H1 (cell line): ENCODE data around the gene TIAL1. TPM values are rescaled to one million over a fixed set of nuclear protein-coding genes. Genes with fewer than 3 reads are reported as not detected.

ENCODE experiments used
- CTCF ChIA-PET: fragments of 300-600 bp; sonication (Branson Sonifier 250); formaldehyde crosslinking; loops from one replicate; lab custom pipeline; 2021; ENCODE audit not compliant: partially characterized antibody; lab: Charles Lee
- POLR2A ChIA-PET: fragments of 300-600 bp; sonication (Branson Sonifier 250); formaldehyde crosslinking; loops from one replicate; lab custom pipeline; 2021; ENCODE audit warnings: inconsistent platforms; ENCODE audit not compliant: partially characterized antibody; lab: Charles Lee
- DNase-seq, 2 experiments: peaks; one replicate each; pipeline versions ENCODE4 v3.0.0 to v3.0.0-alpha.2; 2010 to 2022; ENCODE audit warnings: low spot score in 2 of 2, low read depth in 1 of 2, mixed read lengths in 1 of 2
- FAIRE-seq: peaks from 2 replicates; lab custom pipeline; 2011; peaks lifted over from hg19 to GRCh38; lab: Jason Lieb, UNC
- H2AFZ ChIP-seq: 2 replicates; pipeline ENCODE4 v1.8.1; 2012; ENCODE audit warnings: low read length, inconsistent platforms
- H2AK5ac ChIP-seq: 2 replicates; pipeline ENCODE4 v1.6.1; 2013; ENCODE audit warnings: low read depth, low read length
- H2BK120ac ChIP-seq: replicated peaks from 2 replicates; pipeline ENCODE3; 2013; ENCODE audit warnings: low read depth, low read length, inconsistent platforms
- H2BK12ac ChIP-seq: 2 replicates; pipeline ENCODE4 v1.6.1; 2013; ENCODE audit warnings: low read depth, low read length
- H2BK15ac ChIP-seq: 2 replicates; pipeline ENCODE4 v1.6.1; 2013; ENCODE audit warnings: low read length
- H2BK20ac ChIP-seq: 2 replicates; pipeline ENCODE4 v1.6.1; 2013; ENCODE audit warnings: low read length
- H2BK5ac ChIP-seq: 2 replicates; pipeline ENCODE4 v1.6.1; 2013; ENCODE audit warnings: low read depth, low read length
- H3K14ac ChIP-seq: 2 replicates; pipeline ENCODE4 v1.6.1; 2013; ENCODE audit warnings: inconsistent platforms; ENCODE audit not compliant: insufficient read length
- H3K18ac ChIP-seq: 2 replicates; pipeline ENCODE4 v1.6.1; 2013; ENCODE audit warnings: low read length; ENCODE audit errors: extremely low read depth
- H3K23ac ChIP-seq: 2 replicates; pipeline ENCODE4 v1.6.1; 2013; ENCODE audit warnings: inconsistent platforms; ENCODE audit not compliant: insufficient read length
- H3K23me2 ChIP-seq: 2 replicates; pipeline ENCODE4 v1.6.1; 2013; ENCODE audit warnings: low read depth, low read length
- H3K27ac ChIP-seq: 2 replicates; pipeline ENCODE4 v1.6.1; 2011; ENCODE audit warnings: low read depth, low read length, inconsistent platforms
- H3K27me3 ChIP-seq, 4 experiments: replicated peaks in 1 of 4; 1 replicate in 1 of 4; 2 replicates in 3 of 4; pipeline versions ENCODE4 v1.6.1 to v1.8.1; 2011 to 2013; ENCODE audit warnings: low read length in 3 of 4, mild to moderate bottlenecking in 3 of 4, inconsistent platforms in 2 of 4, mixed read lengths in 2 of 4, moderate library complexity in 1 of 4; ENCODE audit not compliant: control insufficient read depth in 3 of 4, insufficient read depth in 3 of 4; ENCODE audit errors: extremely low read depth in 1 of 4
- H3K36me3 ChIP-seq, 4 experiments: 2 replicates each; pipeline versions ENCODE4 v1.6.1 to v1.8.1; 2011 to 2013; ENCODE audit warnings: mild to moderate bottlenecking in 4 of 4, low read length in 3 of 4, moderate library complexity in 2 of 4, control low read depth in 1 of 4, inconsistent platforms in 1 of 4; ENCODE audit not compliant: insufficient read depth in 4 of 4, control insufficient read depth in 2 of 4
- H3K4ac ChIP-seq: replicated peaks from 2 replicates; pipeline ENCODE3; 2013; ENCODE audit warnings: low read length, low read depth, mixed read lengths, inconsistent platforms; ENCODE audit not compliant: insufficient read length
- H3K4me1 ChIP-seq, 4 experiments: replicated peaks in 1 of 4; 1 replicate in 1 of 4; 2 replicates in 3 of 4; pipeline versions ENCODE4 v1.6.1 to v1.8.1; 2011 to 2013; ENCODE audit warnings: low read length in 3 of 4, inconsistent platforms in 2 of 4, mixed read lengths in 1 of 4; ENCODE audit not compliant: insufficient read depth in 4 of 4, control insufficient read depth in 3 of 4
- H3K4me2 ChIP-seq, 2 experiments: 2 replicates each; pipeline versions ENCODE4 v1.6.1 to v1.8.1; 2011 to 2013; ENCODE audit warnings: low read depth in 2 of 2, low read length in 2 of 2, control low read depth in 1 of 2, inconsistent platforms in 1 of 2, mild to moderate bottlenecking in 1 of 2; ENCODE audit not compliant: insufficient read depth in 1 of 2
- H3K4me3 ChIP-seq, 4 experiments: fragments of 200-600, 300-600 bp in 1 of 4; sonication (generic), shearing (Covaris generic), sonication (Bioruptor Twin) in 1 of 4; 2 replicates each; pipeline versions ENCODE4 v1.5.1 to v1.8.1; 2011 to 2016; ENCODE audit warnings: low read length in 4 of 4, low read depth in 3 of 4, control low read depth in 2 of 4, inconsistent platforms in 2 of 4, mild to moderate bottlenecking in 2 of 4, mixed read lengths in 1 of 4, moderate library complexity in 1 of 4; ENCODE audit not compliant: insufficient read depth in 2 of 4; ENCODE audit errors: extremely low read depth in 1 of 4
- H3K56ac ChIP-seq: replicated peaks from 2 replicates; pipeline ENCODE3; 2013; ENCODE audit warnings: low read depth, mild to moderate bottlenecking, mixed read lengths, low read length, inconsistent platforms; ENCODE audit not compliant: insufficient read length
- H3K79me1 ChIP-seq: 2 replicates; pipeline ENCODE4 v1.6.1; 2013; ENCODE audit warnings: low read depth, low read length, control low read depth
- H3K79me2 ChIP-seq, 2 experiments: 2 replicates each; pipeline versions ENCODE4 v1.6.1 to v1.8.1; 2012 to 2013; ENCODE audit warnings: low read length in 2 of 2, mild to moderate bottlenecking in 2 of 2, inconsistent platforms in 1 of 2; ENCODE audit not compliant: insufficient read depth in 2 of 2, control insufficient read depth in 1 of 2
- H3K9ac ChIP-seq, 4 experiments: replicated peaks in 1 of 4; 1 replicate in 1 of 4; 2 replicates in 3 of 4; pipeline versions ENCODE4 v1.6.1 to v1.8.1; 2011 to 2013; ENCODE audit warnings: low read depth in 3 of 4, low read length in 3 of 4, control low read depth in 2 of 4, mild to moderate bottlenecking in 2 of 4, moderate library complexity in 2 of 4, inconsistent platforms in 1 of 4; ENCODE audit errors: extremely low read depth in 1 of 4
- H3K9me3 ChIP-seq, 2 experiments: 2 replicates each; pipeline versions ENCODE4 v1.6.1 to v1.8.1; 2012 to 2013; ENCODE audit warnings: mild to moderate bottlenecking in 2 of 2, moderate library complexity in 2 of 2, control low read depth in 1 of 2, inconsistent platforms in 1 of 2, low read depth in 1 of 2, low read length in 1 of 2, mixed read lengths in 1 of 2; ENCODE audit not compliant: insufficient read depth in 2 of 2
- H4K20me1 ChIP-seq, 2 experiments: replicated peaks in 1 of 2; 2 replicates each; pipeline versions ENCODE3 to v1.8.1; 2011 to 2013; ENCODE audit warnings: inconsistent platforms in 2 of 2, low read length in 2 of 2, mild to moderate bottlenecking in 1 of 2; ENCODE audit not compliant: insufficient read depth in 2 of 2, control insufficient read depth in 1 of 2
- H4K5ac ChIP-seq: 2 replicates; pipeline ENCODE4 v1.6.1; 2013; ENCODE audit warnings: low read length, low read depth, mixed read lengths, inconsistent platforms; ENCODE audit not compliant: insufficient read length
- H4K8ac ChIP-seq: 2 replicates; pipeline ENCODE4 v1.8.0; 2013; ENCODE audit warnings: mild to moderate bottlenecking, moderate library complexity, low read length, inconsistent platforms; ENCODE audit not compliant: insufficient read depth; ENCODE audit errors: extremely low read depth
- H4K91ac ChIP-seq: replicated peaks from 2 replicates; pipeline ENCODE3; 2013; ENCODE audit warnings: low read length, mixed read lengths, inconsistent platforms; ENCODE audit not compliant: insufficient read length
- JUN ChIP-seq: IDR thresholded peaks from 2 replicates; pipeline ENCODE4 v1.6.1; 2011; ENCODE audit warnings: low read depth, mild to moderate bottlenecking, improper control_type of control experiment, low read length
- POU5F1 ChIP-seq: IDR thresholded peaks from 2 replicates; pipeline ENCODE4 v1.6.1; 2011; ENCODE audit warnings: low read depth, mild to moderate bottlenecking, low read length, moderate library complexity
- TBP ChIP-seq: IDR thresholded peaks from 2 replicates; pipeline ENCODE4 v1.6.1; 2011; ENCODE audit warnings: low read depth, low read length, improper control_type of control experiment
- WGBS, 2 experiments: shearing (Covaris generic) in 1 of 2; methylation state at CpG; one replicate each; pipeline versions ENCODE4 v1.1.6 to v1.1.7; 2013 to 2015; ENCODE audit warnings: low lambda C conversion rate in 2 of 2, mixed read lengths in 2 of 2, inconsistent platforms in 1 of 2, low coverage in 1 of 2, missing lambda C conversion rate in 1 of 2; ENCODE audit not compliant: insufficient replicate concordance in 2 of 2, insufficient coverage in 1 of 2, insufficient read length in 1 of 2; ENCODE audit errors: extremely low coverage in 1 of 2, missing lambda C conversion rate in 1 of 2; 5-methylcytosine and 5-hydroxymethylcytosine counted together
- long read RNA-seq, 2 experiments: library from RNA in 1 of 2; library from capped mRNA in 1 of 2; stranded (forward); transcript quantifications; one replicate each; pipeline ENCODE4 v2.0.0, GENCODE V29; 2021; ENCODE audit warnings: inconsistent platforms in 1 of 2
- polyA minus RNA-seq, 3 experiments: library from RNA; depleted of rRNA, polyadenylated mRNA; stranded (reverse); fragments of >200 nt; gene quantifications; 1 replicate in 2 of 3; 2 replicates in 1 of 3; pipeline ENCODE4 v1.2.3, GENCODE V29; 2011
- polyA plus RNA-seq, 7 experiments: library from polyadenylated mRNA; depleted of rRNA in 3 of 7; stranded (reverse) in 5 of 7; unstranded in 2 of 7; fragments of >200 nt in 5 of 7; fragments of 200-250 nt in 2 of 7; gene quantifications; 1 replicate in 5 of 7; 2 replicates in 1 of 7; 4 replicates in 1 of 7; pipeline versions ENCODE4 v1.2.1 to v1.2.3, GENCODE V29; 2011 to 2013; ENCODE audit warnings: missing spikeins in 2 of 7, mixed read lengths in 2 of 7
- total RNA-seq: library from RNA; stranded (reverse); fragmentation: NEBNext Ultra II Directional; extraction: Animal tissue kit (Norgen Biotek cat#: 25700); gene quantifications from 2 replicates; pipeline ENCODE4 v1.2.1, GENCODE V29; 2021
- TF ChIP-seq, protein P1 (sequence below): IDR thresholded peaks from 2 replicates; pipeline ENCODE4 v1.6.1; 2011; ENCODE audit warnings: low read depth, mild to moderate bottlenecking, low read length; ENCODE audit not compliant: insufficient read depth

TIAL1 gene, protein sequence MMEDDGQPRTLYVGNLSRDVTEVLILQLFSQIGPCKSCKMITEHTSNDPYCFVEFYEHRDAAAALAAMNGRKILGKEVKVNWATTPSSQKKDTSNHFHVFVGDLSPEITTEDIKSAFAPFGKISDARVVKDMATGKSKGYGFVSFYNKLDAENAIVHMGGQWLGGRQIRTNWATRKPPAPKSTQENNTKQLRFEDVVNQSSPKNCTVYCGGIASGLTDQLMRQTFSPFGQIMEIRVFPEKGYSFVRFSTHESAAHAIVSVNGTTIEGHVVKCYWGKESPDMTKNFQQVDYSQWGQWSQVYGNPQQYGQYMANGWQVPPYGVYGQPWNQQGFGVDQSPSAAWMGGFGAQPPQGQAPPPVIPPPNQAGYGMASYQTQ
- total RNA-seq (151 and 166 TPM in 2 replicates), polyA plus RNA-seq (2011; rRNA removed) (37.4 and 50.4 TPM in 2 replicates), polyA minus RNA-seq (2011; rRNA and poly(A)+ RNA removed) (55.2 and 69.2 TPM in 2 replicates)
- polyA plus RNA-seq (2011; cell fraction: cytosol; rRNA removed): 77.1 TPM
- 103 TPM for polyA plus RNA-seq (2011; cell fraction: nucleus; rRNA removed)
- 75.5 to 128 TPM (median 91.2 TPM) in 4 replicates for polyA plus RNA-seq (2012, experiment 1 of 2)
- 49.0 TPM for polyA plus RNA-seq (2012, experiment 2 of 2)
- polyA plus RNA-seq (2013, experiment 1 of 2): 94.8 TPM
- polyA plus RNA-seq (2013, experiment 2 of 2): 88.8 TPM
- polyA minus RNA-seq (2011; cell fraction: cytosol; rRNA and poly(A)+ RNA removed): 35.9 TPM
- polyA minus RNA-seq (2011; cell fraction: nucleus; rRNA and poly(A)+ RNA removed): 83.5 TPM
- long read RNA-seq, experiment 1, full-length matches to known transcripts: 15 of 56 reads
- long read RNA-seq, experiment 1, partial matches to known transcripts: 20 of 56 reads
- long read RNA-seq, experiment 1, other reads (novel, unspliced or antisense): 21 of 56 reads
- long read RNA-seq, experiment 2, full-length matches to known transcripts: 34 of 52 reads
- long read RNA-seq, experiment 2, partial matches to known transcripts: 12 of 52 reads
- long read RNA-seq, experiment 2, other reads (novel, unspliced or antisense): 6 of 52 reads

DNA sequence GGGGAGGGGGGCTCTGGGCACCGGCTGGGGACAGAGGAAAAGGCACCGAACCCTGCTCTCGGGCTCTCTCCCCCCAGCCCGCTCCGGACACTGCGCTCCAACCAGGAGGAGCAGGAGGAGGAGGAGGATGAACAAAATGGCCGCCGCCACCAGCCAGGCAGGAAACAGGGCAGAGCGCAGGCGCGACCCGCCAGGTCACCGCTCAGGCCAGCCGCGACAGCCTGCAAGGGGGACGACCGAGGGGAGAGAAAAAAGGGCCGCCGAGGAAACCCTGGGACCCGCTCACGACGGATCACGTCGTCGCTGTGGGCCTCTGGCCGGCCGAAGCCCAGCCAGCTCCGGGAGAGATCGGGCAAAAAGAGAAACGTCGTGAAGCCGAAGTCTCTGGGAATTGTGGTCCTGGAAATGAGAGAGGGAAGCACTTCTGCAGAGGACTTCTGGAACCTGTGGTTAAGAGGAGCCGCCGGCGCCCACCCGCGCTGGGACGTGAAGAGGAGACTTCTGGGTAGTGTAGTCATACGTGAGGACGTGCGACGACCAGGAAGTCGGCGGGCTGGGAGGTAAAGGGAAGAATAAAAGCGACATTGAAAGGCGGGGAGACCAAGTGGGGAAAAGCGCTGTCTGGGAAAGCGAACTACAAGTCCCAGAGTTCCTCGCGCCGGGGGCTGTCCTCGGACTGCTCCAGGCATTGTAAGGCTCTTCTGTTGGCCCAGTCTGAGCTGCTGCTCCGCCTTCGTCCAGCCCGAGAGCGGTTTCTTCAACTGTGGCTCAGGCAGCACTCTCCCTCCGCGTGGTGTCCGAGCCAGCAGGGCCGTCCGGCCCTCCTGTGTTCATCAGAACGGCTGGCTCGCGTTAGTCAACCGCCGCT lies at the start of gene TIAL1:
Gene TIAL1, minus strand, starts transcription at position 428 of the 868 bp plus-strand sequence. CDS start 499 bp downstream, outside the sequence.
- Histone ChIP-seq H2BK120ac (no peak within 1 kb of the TSS), H4K5ac (peak within 1 kb of the TSS; percentile 91), H3K4ac (peak within 1 kb of the TSS; percentile 94), H3K27ac (peak within 1 kb of the TSS; percentile 99), H3K36me3 (peaks cover 0 to 9% (median 0%) of the 10 kb centered on the region in 4 experiments; a peak in 1 of 8 replicates), H3K27me3 (no peaks in the 10 kb centered on the region), H3K18ac (peak within 1 kb of the TSS; percentile 82), H4K8ac (peak within 1 kb of the TSS; percentile 99), H2BK20ac (no peak within 1 kb of the TSS), H3K79me1 (peaks cover 2% of the 10 kb centered on the region; the same call in 1 of the 2 replicates), H2AFZ (peak within 1 kb of the TSS; percentile 94), H2AK5ac (no peak within 1 kb of the TSS; the same call in 1 of the 2 replicates), H4K91ac (peak within 1 kb of the TSS; percentile 93), H3K9ac (peak within 1 kb of the TSS; percentile 78 to 97 (median 94)), H3K79me2 (peaks cover 22 to 45% of the 10 kb centered on the region in 2 experiments), H3K9me3 (peaks cover 3 to 6% of the 10 kb centered on the region in 2 experiments; a peak in 2 of 4 replicates), H3K23ac (no peak within 1 kb of the TSS), H3K4me1 (peaks cover 0 to 8% (median 5%) of the 10 kb centered on the region in 4 experiments; a peak in 4 of 7 replicates), H3K4me3 (peak within 1 kb of the TSS; percentile 92 to 99 (median 96)), H3K23me2 (peaks cover 9% of the 10 kb centered on the region), H2BK12ac (no peak within 1 kb of the TSS), H2BK5ac (peak within 1 kb of the TSS; percentile 95), H2BK15ac (no peak within 1 kb of the TSS; the same call in 1 of the 2 replicates), H3K4me2 (peak within 1 kb of the TSS; percentile 83 to 99), H3K56ac (peak within 1 kb of the TSS; percentile 94), H3K14ac (no peak within 1 kb of the TSS), H4K20me1 (peaks cover 5 to 8% of the 10 kb centered on the region in 2 experiments)
- WGBS, 2 experiments: 2% methylated on average over 60 of the region's 66 CpGs; no CpG with 5 or more reads in 1 of the 2 experiments
- FAIRE-seq: peak; percentile 94
- peak; percentile 94 to 99 for DNase-seq
- ChIA-PET POLR2A (interaction anchor here (0.8 to 2.3 kb wide), 25 partner anchors 9 to 416 kb away, joined by 3 to 11 read pairs (median 3); partner anchors contain the start of genes GRK5 and MCMBP), CTCF (interaction anchor here (1.1 to 2.1 kb wide), 2 partner anchors 12 to 20 kb away, joined by 5 to 8 read pairs; no protein-coding TSS in a partner anchor)
- no peak for TF ChIP-seq POU5F1
- TF ChIP-seq, protein P1, sequence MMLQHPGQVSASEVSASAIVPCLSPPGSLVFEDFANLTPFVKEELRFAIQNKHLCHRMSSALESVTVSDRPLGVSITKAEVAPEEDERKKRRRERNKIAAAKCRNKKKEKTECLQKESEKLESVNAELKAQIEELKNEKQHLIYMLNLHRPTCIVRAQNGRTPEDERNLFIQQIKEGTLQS: no peak
- peak; percentile 85 for TF ChIP-seq TBP
- TF ChIP-seq JUN: no peak
